GM19238 (cell line): ENCODE results near the gene GNA14.
"Not testable (repeated sequence)": the region's sequence is repeated elsewhere in the genome, so short reads cannot be mapped to it uniquely, and the experiment has no call there.

ENCODE experiments used
- DNase-seq: peaks from one replicate; pipeline ENCODE4 v3.0.0; 2011; ENCODE audit warnings: low spot score; ENCODE audit not compliant: insufficient read length

Gene GNA14

DNA sequence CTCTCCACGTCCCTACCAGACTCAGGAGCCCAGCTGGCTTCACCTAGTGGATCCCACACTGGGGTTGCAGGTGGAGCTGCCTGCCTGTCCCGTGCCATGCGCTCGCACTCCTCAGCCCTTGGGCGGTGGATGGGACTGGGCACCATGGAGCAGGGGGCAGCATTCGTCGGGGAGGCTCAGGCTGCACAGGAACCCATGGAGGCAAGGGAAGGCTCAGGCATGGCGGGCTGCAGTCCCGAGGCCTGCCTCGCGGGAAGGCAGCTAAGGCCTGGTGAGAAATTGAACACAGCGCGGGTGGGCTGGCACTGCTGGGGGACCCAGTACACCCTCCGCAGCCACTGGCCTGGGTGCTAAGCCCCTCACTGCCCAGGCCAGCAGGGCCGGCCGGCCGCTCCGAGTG lies 157.8 kb downstream of the GNA14 start:
- not testable (repeated sequence) for DNase-seq

- DNase-seq = not testable (repeated sequence)
Measured at GRCh38 chr9:77489405-77490163, 158.5 kb downstream of the GNA14 start.

DNA sequence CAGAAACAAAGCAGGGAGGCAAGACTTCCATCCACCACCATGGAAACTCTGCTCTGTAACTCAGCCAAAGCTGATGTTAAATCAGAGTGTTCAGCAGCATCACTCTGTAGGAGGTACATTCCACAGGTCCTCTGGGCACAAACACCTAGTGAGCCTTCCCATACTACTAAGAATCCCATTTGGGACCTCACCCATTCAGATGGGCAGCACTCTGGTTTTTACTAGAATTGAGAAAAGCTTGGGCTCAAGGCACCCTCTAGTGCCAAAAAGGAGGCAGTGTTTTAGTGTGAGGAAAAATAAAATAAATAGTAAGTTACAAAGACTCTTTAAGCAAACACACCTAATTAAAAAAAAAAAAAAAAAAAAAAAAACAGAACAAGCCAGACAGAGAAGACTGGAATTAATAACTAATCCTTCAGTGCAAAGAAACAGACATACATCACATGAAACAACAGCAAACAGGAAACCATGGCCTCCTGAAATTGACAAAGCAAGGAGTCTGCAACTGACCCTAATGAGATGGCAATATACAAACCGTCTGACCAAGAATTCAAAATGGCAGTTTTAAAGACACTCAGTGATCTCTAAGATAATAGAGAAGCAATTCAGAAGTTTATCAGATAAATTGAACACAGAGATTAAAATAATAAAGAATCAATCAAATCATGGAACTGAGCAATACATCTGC lies 159.5 kb downstream of the GNA14 start:
- no peak for DNase-seq

DNA sequence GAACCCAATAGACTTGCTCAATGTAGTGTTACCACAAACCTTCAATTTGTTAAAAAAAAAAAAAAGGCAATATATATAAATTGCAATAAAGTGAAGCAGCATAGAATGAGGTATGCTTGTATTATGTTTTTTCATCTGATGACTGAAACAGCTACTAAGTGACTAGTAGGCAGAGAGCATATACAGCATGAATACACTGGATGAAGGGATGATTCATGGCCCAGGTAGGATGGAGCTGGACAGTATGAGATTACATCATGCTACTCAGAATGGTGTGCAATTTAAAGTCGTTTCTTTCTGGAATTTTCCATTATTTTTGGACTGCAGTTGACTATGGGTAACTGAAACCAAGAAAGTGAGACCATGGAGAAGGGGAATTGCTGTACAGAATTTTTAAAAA lies 161.2 kb downstream of the GNA14 start:
- no peak for DNase-seq

GRCh38 chr9:77486463-77486862 lies 161.7 kb downstream of the GNA14 start:
- DNase-seq = no peak

- DNase-seq = peak; percentile 11
Measured at GRCh38 chr9:77475641-77476473, 172.3 kb downstream of the GNA14 start.

- no peak for DNase-seq
Measured at GRCh38 chr9:77474936-77475335, 173.2 kb downstream of the GNA14 start.

- no peak for DNase-seq
Measured at GRCh38 chr9:77472646-77473045, 175.5 kb downstream of the GNA14 start.

GRCh38 chr9:77471572-77471971 lies 176.6 kb downstream of the GNA14 start:
- no peak for DNase-seq

GRCh38 chr9:77469515-77470231 lies 178.4 kb downstream of the GNA14 start:
- no peak for DNase-seq

DNA sequence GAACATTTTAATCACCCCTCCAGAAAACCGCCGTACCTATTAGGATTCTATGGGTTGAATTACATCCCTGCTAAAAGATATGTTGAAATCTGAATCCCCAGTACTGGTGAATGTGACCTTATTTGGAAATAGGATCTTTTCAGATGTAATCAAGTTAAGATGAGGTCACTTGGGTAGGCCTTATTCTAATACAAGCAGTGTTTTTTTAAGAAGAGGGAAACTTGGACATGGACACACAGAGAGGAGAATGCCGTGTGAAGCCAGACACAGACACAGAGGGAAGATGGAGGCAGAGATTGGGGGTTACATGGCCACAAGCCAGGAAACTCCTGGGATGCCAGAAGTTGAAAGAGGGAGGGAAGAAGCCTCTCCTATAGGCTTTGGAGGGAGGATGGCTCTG lies 183.5 kb downstream of the GNA14 start:
- no peak for DNase-seq

GRCh38 chr9:77463151-77463550 lies 185.0 kb downstream of the GNA14 start:
- no peak for DNase-seq

- no peak for DNase-seq
Measured at GRCh38 chr9:77462066-77462465, 186.1 kb downstream of the GNA14 start.

DNA sequence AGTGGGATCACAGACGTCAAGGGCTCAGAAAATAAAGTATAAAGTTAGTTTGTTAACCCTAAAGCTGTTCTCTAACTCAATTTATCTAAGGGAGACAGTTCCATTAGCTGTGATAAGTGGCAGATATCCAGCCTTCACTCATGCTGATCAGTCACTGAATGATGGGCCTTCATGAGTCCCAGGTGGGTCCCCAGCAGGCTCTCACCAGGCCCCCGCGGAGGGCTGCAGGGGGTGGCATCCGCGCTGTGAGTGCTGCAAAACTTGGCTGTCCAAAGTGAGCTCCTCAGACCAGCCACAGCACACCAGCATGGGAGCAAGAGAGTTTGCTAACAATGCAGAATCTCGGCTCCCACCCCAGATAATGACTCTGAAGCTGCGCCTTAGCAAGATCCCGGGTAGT lies 187.2 kb downstream of the GNA14 start:
- no peak for DNase-seq

GRCh38 chr9:77457916-77458592 lies 190.1 kb downstream of the GNA14 start:
- peak; percentile 63 for DNase-seq

DNA sequence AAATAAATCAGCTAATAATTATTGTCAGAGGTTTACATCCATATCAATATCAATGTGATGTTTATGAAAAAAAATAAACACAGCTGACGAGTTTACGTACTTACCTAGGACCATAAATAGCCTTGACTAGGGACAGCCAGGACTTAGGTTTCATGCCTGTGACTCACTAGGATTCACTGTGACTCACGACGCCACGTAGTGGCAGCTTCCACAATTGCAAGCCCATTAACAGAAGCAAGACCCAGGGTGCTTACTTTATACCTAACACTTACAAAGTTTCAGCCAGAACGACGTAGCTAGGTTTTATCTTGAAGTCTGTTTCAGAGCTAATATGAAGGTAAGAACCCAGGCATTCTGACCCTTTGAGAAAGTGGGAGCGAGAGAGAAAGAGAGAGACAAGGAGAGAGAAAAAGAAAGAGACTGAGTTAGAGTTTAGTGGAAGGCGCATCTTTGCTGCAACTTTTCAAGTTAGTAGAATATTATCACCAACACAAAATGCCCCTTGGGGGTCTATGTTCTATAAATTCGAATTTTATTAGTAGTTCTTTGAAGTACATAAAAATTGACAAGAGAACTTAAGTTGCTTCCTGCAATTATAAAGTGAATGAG lies 191.2 kb downstream of the GNA14 start:
- DNase-seq = peak; percentile 46

DNA sequence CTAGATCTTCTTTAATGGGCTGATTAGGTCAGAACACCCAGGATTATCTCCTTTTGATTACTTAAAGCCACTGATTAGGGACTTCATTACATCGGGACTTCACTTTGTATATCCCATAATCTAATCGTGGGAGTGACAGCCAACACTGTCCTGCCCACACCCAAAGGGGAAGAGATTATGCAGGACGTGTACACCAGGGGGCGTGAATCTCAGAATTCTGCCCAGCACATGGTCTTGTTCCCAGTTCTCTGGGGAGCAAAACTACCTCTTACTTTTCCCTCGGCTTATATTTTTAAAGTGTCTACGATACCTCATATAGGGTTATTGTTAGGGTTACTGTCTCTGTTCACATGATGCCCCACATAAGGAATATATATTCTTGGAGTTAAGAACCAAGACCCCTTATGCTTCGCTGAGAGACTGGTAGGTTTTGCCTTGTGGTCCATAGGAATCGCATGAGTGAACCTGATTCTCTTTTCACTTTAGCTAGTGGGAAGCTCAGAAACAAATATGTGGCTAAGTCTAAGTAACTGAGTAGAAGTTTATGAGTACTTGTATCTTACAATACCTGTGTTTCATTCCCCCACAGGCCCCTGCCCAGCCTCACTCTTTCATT lies 192.7 kb downstream of the GNA14 start:
- no peak for DNase-seq

DNA sequence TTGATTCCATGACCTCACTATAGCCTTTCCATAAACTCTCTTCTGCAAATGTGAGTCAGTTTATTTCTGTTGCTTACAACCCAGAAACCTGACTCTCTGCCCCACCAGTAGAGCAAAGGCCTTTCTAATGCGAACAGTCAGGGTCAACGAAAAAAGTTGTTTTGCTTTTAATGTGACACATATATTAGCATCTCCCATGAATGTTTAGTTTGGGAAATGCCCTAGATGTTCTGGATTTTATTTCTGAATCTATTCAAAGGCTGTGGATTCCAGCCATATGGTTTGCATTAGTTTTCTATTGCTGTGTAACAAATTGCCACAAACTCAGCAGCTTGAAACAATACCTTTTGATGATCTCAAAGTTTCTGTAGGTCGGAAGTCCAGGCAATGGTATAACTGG lies 193.5 kb downstream of the GNA14 start:
- DNase-seq = no peak

DNA sequence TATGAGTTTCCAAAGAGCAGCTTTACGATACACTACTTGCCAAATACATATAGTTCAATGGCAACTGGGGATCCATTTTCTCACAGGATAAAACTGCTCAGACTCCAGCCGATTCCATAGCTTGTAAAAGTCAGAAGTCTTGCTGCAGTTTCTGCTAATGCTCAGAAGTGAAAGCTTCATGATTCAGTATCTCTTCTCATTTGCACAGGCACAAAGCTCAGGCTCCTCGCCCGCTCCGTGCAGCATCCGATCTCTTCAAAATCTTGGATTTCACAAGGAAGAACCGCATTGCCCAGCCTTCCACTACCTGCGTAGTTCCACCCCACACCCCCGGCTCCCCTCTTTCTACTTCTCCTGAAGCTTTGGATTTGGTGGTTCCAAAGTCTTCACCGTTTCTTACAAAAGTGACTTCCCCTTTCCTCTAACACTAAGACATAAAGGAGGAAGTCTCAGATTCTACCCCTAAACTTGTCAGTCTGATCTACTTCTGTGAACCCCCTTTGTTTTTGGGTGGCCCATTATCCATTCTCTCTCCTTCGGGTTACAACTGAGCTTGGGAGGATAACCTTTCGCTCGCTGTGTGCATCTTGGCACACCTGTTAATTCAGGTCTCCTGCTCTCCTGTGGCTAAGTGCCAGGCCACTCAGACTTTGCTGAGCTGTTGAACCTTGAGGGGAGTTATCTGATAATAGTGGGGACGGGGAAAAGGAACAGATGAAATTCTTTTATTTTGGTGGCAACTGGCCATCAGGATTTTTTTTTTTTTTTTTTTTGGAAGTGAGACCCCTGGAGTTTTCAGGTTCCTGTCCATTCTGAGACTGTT lies 194.1 kb downstream of the GNA14 start:
- DNase-seq = no peak
